H1 (cell line): ENCODE measurements around the gene PUSL1. TPM values are rescaled to one million over a fixed set of nuclear protein-coding genes. Genes with fewer than 3 reads are reported as not detected.

ENCODE experiments used
- CTCF ChIA-PET: fragments of 300-600 bp; sonication (Branson Sonifier 250); formaldehyde crosslinking; loops from one replicate; lab custom pipeline; 2021; ENCODE audit not compliant: partially characterized antibody; lab: Charles Lee
- POLR2A ChIA-PET: fragments of 300-600 bp; sonication (Branson Sonifier 250); formaldehyde crosslinking; loops from one replicate; lab custom pipeline; 2021; ENCODE audit warnings: inconsistent platforms; ENCODE audit not compliant: partially characterized antibody; lab: Charles Lee
- DNase-seq, 2 experiments: peaks; one replicate each; pipeline versions ENCODE4 v3.0.0 to v3.0.0-alpha.2; 2010 to 2022; ENCODE audit warnings: low spot score in 2 of 2, low read depth in 1 of 2, mixed read lengths in 1 of 2
- FAIRE-seq: peaks from 2 replicates; lab custom pipeline; 2011; peaks lifted over from hg19 to GRCh38; lab: Jason Lieb, UNC
- H2AFZ ChIP-seq: 2 replicates; pipeline ENCODE4 v1.8.1; 2012; ENCODE audit warnings: low read length, inconsistent platforms
- H2AK5ac ChIP-seq: 2 replicates; pipeline ENCODE4 v1.6.1; 2013; ENCODE audit warnings: low read depth, low read length
- H2BK120ac ChIP-seq: replicated peaks from 2 replicates; pipeline ENCODE3; 2013; ENCODE audit warnings: low read depth, low read length, inconsistent platforms
- H2BK12ac ChIP-seq: 2 replicates; pipeline ENCODE4 v1.6.1; 2013; ENCODE audit warnings: low read depth, low read length
- H2BK15ac ChIP-seq: 2 replicates; pipeline ENCODE4 v1.6.1; 2013; ENCODE audit warnings: low read length
- H2BK20ac ChIP-seq: 2 replicates; pipeline ENCODE4 v1.6.1; 2013; ENCODE audit warnings: low read length
- H2BK5ac ChIP-seq: 2 replicates; pipeline ENCODE4 v1.6.1; 2013; ENCODE audit warnings: low read depth, low read length
- H3K14ac ChIP-seq: 2 replicates; pipeline ENCODE4 v1.6.1; 2013; ENCODE audit warnings: inconsistent platforms; ENCODE audit not compliant: insufficient read length
- H3K18ac ChIP-seq: 2 replicates; pipeline ENCODE4 v1.6.1; 2013; ENCODE audit warnings: low read length; ENCODE audit errors: extremely low read depth
- H3K23ac ChIP-seq: 2 replicates; pipeline ENCODE4 v1.6.1; 2013; ENCODE audit warnings: inconsistent platforms; ENCODE audit not compliant: insufficient read length
- H3K23me2 ChIP-seq: 2 replicates; pipeline ENCODE4 v1.6.1; 2013; ENCODE audit warnings: low read depth, low read length
- H3K27ac ChIP-seq: 2 replicates; pipeline ENCODE4 v1.6.1; 2011; ENCODE audit warnings: low read depth, low read length, inconsistent platforms
- H3K27me3 ChIP-seq, 4 experiments: replicated peaks in 1 of 4; 1 replicate in 1 of 4; 2 replicates in 3 of 4; pipeline versions ENCODE4 v1.6.1 to v1.8.1; 2011 to 2013; ENCODE audit warnings: low read length in 3 of 4, mild to moderate bottlenecking in 3 of 4, inconsistent platforms in 2 of 4, mixed read lengths in 2 of 4, moderate library complexity in 1 of 4; ENCODE audit not compliant: control insufficient read depth in 3 of 4, insufficient read depth in 3 of 4; ENCODE audit errors: extremely low read depth in 1 of 4
- H3K36me3 ChIP-seq, 4 experiments: 2 replicates each; pipeline versions ENCODE4 v1.6.1 to v1.8.1; 2011 to 2013; ENCODE audit warnings: mild to moderate bottlenecking in 4 of 4, low read length in 3 of 4, moderate library complexity in 2 of 4, control low read depth in 1 of 4, inconsistent platforms in 1 of 4; ENCODE audit not compliant: insufficient read depth in 4 of 4, control insufficient read depth in 2 of 4
- H3K4ac ChIP-seq: replicated peaks from 2 replicates; pipeline ENCODE3; 2013; ENCODE audit warnings: low read length, low read depth, mixed read lengths, inconsistent platforms; ENCODE audit not compliant: insufficient read length
- H3K4me1 ChIP-seq, 4 experiments: replicated peaks in 1 of 4; 1 replicate in 1 of 4; 2 replicates in 3 of 4; pipeline versions ENCODE4 v1.6.1 to v1.8.1; 2011 to 2013; ENCODE audit warnings: low read length in 3 of 4, inconsistent platforms in 2 of 4, mixed read lengths in 1 of 4; ENCODE audit not compliant: insufficient read depth in 4 of 4, control insufficient read depth in 3 of 4
- H3K4me2 ChIP-seq, 2 experiments: 2 replicates each; pipeline versions ENCODE4 v1.6.1 to v1.8.1; 2011 to 2013; ENCODE audit warnings: low read depth in 2 of 2, low read length in 2 of 2, control low read depth in 1 of 2, inconsistent platforms in 1 of 2, mild to moderate bottlenecking in 1 of 2; ENCODE audit not compliant: insufficient read depth in 1 of 2
- H3K4me3 ChIP-seq, 4 experiments: fragments of 200-600, 300-600 bp in 1 of 4; sonication (generic), shearing (Covaris generic), sonication (Bioruptor Twin) in 1 of 4; 2 replicates each; pipeline versions ENCODE4 v1.5.1 to v1.8.1; 2011 to 2016; ENCODE audit warnings: low read length in 4 of 4, low read depth in 3 of 4, control low read depth in 2 of 4, inconsistent platforms in 2 of 4, mild to moderate bottlenecking in 2 of 4, mixed read lengths in 1 of 4, moderate library complexity in 1 of 4; ENCODE audit not compliant: insufficient read depth in 2 of 4; ENCODE audit errors: extremely low read depth in 1 of 4
- H3K56ac ChIP-seq: replicated peaks from 2 replicates; pipeline ENCODE3; 2013; ENCODE audit warnings: low read depth, mild to moderate bottlenecking, mixed read lengths, low read length, inconsistent platforms; ENCODE audit not compliant: insufficient read length
- H3K79me1 ChIP-seq: 2 replicates; pipeline ENCODE4 v1.6.1; 2013; ENCODE audit warnings: low read depth, low read length, control low read depth
- H3K79me2 ChIP-seq, 2 experiments: 2 replicates each; pipeline versions ENCODE4 v1.6.1 to v1.8.1; 2012 to 2013; ENCODE audit warnings: low read length in 2 of 2, mild to moderate bottlenecking in 2 of 2, inconsistent platforms in 1 of 2; ENCODE audit not compliant: insufficient read depth in 2 of 2, control insufficient read depth in 1 of 2
- H3K9ac ChIP-seq, 4 experiments: replicated peaks in 1 of 4; 1 replicate in 1 of 4; 2 replicates in 3 of 4; pipeline versions ENCODE4 v1.6.1 to v1.8.1; 2011 to 2013; ENCODE audit warnings: low read depth in 3 of 4, low read length in 3 of 4, control low read depth in 2 of 4, mild to moderate bottlenecking in 2 of 4, moderate library complexity in 2 of 4, inconsistent platforms in 1 of 4; ENCODE audit errors: extremely low read depth in 1 of 4
- H3K9me3 ChIP-seq, 2 experiments: 2 replicates each; pipeline versions ENCODE4 v1.6.1 to v1.8.1; 2012 to 2013; ENCODE audit warnings: mild to moderate bottlenecking in 2 of 2, moderate library complexity in 2 of 2, control low read depth in 1 of 2, inconsistent platforms in 1 of 2, low read depth in 1 of 2, low read length in 1 of 2, mixed read lengths in 1 of 2; ENCODE audit not compliant: insufficient read depth in 2 of 2
- H4K20me1 ChIP-seq, 2 experiments: replicated peaks in 1 of 2; 2 replicates each; pipeline versions ENCODE3 to v1.8.1; 2011 to 2013; ENCODE audit warnings: inconsistent platforms in 2 of 2, low read length in 2 of 2, mild to moderate bottlenecking in 1 of 2; ENCODE audit not compliant: insufficient read depth in 2 of 2, control insufficient read depth in 1 of 2
- H4K5ac ChIP-seq: 2 replicates; pipeline ENCODE4 v1.6.1; 2013; ENCODE audit warnings: low read length, low read depth, mixed read lengths, inconsistent platforms; ENCODE audit not compliant: insufficient read length
- H4K8ac ChIP-seq: 2 replicates; pipeline ENCODE4 v1.8.0; 2013; ENCODE audit warnings: mild to moderate bottlenecking, moderate library complexity, low read length, inconsistent platforms; ENCODE audit not compliant: insufficient read depth; ENCODE audit errors: extremely low read depth
- H4K91ac ChIP-seq: replicated peaks from 2 replicates; pipeline ENCODE3; 2013; ENCODE audit warnings: low read length, mixed read lengths, inconsistent platforms; ENCODE audit not compliant: insufficient read length
- ASH2L ChIP-seq: fragments of 200-600, 300-600 bp; sonication (generic); IDR thresholded peaks from one replicate; pipeline ENCODE4 v1.7.1; 2017; ENCODE audit warnings: low read length
- ATF2 ChIP-seq: IDR thresholded peaks from 2 replicates; pipeline ENCODE4 v1.6.1; 2012; ENCODE audit warnings: low read length, inconsistent platforms
- CTCF ChIP-seq, 3 experiments: IDR thresholded peaks; 1 replicate in 2 of 3; 2 replicates in 1 of 3; pipeline versions ENCODE4 v1.5.1 to v1.6.1; 2011; ENCODE audit warnings: low read length in 3 of 3, mild to moderate bottlenecking in 3 of 3, inconsistent platforms in 2 of 3, low read depth in 1 of 3, moderate library complexity in 1 of 3; ENCODE audit not compliant: insufficient read depth in 1 of 3; ENCODE audit errors: control extremely low read depth in 1 of 3
- EGR1 ChIP-seq: IDR thresholded peaks from 2 replicates; pipeline ENCODE4 v1.6.1; 2011; ENCODE audit warnings: low read depth, low read length, borderline replicate concordance
- NANOG ChIP-seq: IDR thresholded peaks from 2 replicates; pipeline ENCODE4 v1.6.1; 2011; ENCODE audit warnings: low read length, low read depth, mild to moderate bottlenecking, inconsistent platforms; ENCODE audit not compliant: insufficient read depth, poor library complexity, severe bottlenecking
- POLR2AphosphoS5 ChIP-seq: IDR thresholded peaks from 2 replicates; pipeline ENCODE4 v1.6.1; 2011; ENCODE audit warnings: low read depth, low read length
- SIX5 ChIP-seq: IDR thresholded peaks from 2 replicates; pipeline ENCODE4 v1.6.1; 2011; ENCODE audit warnings: mild to moderate bottlenecking, low read depth, low read length
- SP2 ChIP-seq: IDR thresholded peaks from 2 replicates; pipeline ENCODE4 v1.6.1; 2012; ENCODE audit warnings: mild to moderate bottlenecking, low read length, inconsistent platforms
- TAF1 ChIP-seq: IDR thresholded peaks from 2 replicates; pipeline ENCODE4 v1.6.1; 2011; ENCODE audit warnings: mild to moderate bottlenecking, low read depth, low read length
- ZNF274 ChIP-seq: IDR thresholded peaks from 2 replicates; pipeline ENCODE4 v1.7.0; 2012; ENCODE audit warnings: low read length, borderline replicate concordance; ENCODE audit errors: extremely low read depth
- WGBS, 2 experiments: shearing (Covaris generic) in 1 of 2; methylation state at CpG; one replicate each; pipeline versions ENCODE4 v1.1.6 to v1.1.7; 2013 to 2015; ENCODE audit warnings: low lambda C conversion rate in 2 of 2, mixed read lengths in 2 of 2, inconsistent platforms in 1 of 2, low coverage in 1 of 2, missing lambda C conversion rate in 1 of 2; ENCODE audit not compliant: insufficient replicate concordance in 2 of 2, insufficient coverage in 1 of 2, insufficient read length in 1 of 2; ENCODE audit errors: extremely low coverage in 1 of 2, missing lambda C conversion rate in 1 of 2; 5-methylcytosine and 5-hydroxymethylcytosine counted together
- polyA plus RNA-seq, 7 experiments: library from polyadenylated mRNA; depleted of rRNA in 3 of 7; stranded (reverse) in 5 of 7; unstranded in 2 of 7; fragments of >200 nt in 5 of 7; fragments of 200-250 nt in 2 of 7; gene quantifications; 1 replicate in 5 of 7; 2 replicates in 1 of 7; 4 replicates in 1 of 7; pipeline versions ENCODE4 v1.2.1 to v1.2.3, GENCODE V29; 2011 to 2013; ENCODE audit warnings: missing spikeins in 2 of 7, mixed read lengths in 2 of 7
- total RNA-seq: library from RNA; stranded (reverse); fragmentation: NEBNext Ultra II Directional; extraction: Animal tissue kit (Norgen Biotek cat#: 25700); gene quantifications from 2 replicates; pipeline ENCODE4 v1.2.1, GENCODE V29; 2021

Gene PUSL1
- total and polyA plus RNA-seq, 2 of the 8 experiments (the other 6 are each of a cell fraction or from before 2014, with no cell fraction given) = 38.8 to 87.4 TPM

- H3K4me2 ChIP-seq = no peak overlapping the region
- no peak overlapping the region for H2BK20ac ChIP-seq
- peaks cover 3 to 20% (median 9%) of the 10 kb centered on the region in 4 experiments; a peak in 6 of 8 replicates for H3K36me3 ChIP-seq
- H3K23me2 ChIP-seq = no peaks in the 10 kb centered on the region
- H4K20me1 ChIP-seq = peaks cover 25 to 40% of the 10 kb centered on the region in 2 experiments
- no peak overlapping the region for H3K27ac ChIP-seq
- H3K4me1 ChIP-seq = peaks cover 0 to 16% (median 4%) of the 10 kb centered on the region in 4 experiments; a peak in 6 of 7 replicates
- H3K27me3 ChIP-seq = no peaks in the 10 kb centered on the region
- no peak overlapping the region for H4K91ac ChIP-seq
- no peak overlapping the region; a peak in 1 of 7 replicates for H3K9ac ChIP-seq
- peaks cover 12 to 50% of the 10 kb centered on the region in 2 experiments; a peak in 3 of 4 replicates for H3K79me2 ChIP-seq
- no peak overlapping the region for H2BK12ac ChIP-seq
- no peak overlapping the region for H2BK5ac ChIP-seq
- no peak overlapping the region for H2AK5ac ChIP-seq
- no peak for FAIRE-seq
- H3K18ac ChIP-seq = no peak overlapping the region
- H3K4ac ChIP-seq = no peak overlapping the region
- POLR2A ChIA-PET = interaction anchor here (1.0 to 3.0 kb wide), 5 partner anchors 9 to 32 kb away, joined by 4 to 20 read pairs (median 6); no protein-coding TSS in a partner anchor
- DNase-seq = no peak
- no peak overlapping the region for H4K8ac ChIP-seq
- no peak overlapping the region for H2BK120ac ChIP-seq
- H3K9me3 ChIP-seq = no peaks in the 10 kb centered on the region
- H2BK15ac ChIP-seq = no peak overlapping the region
- no peak overlapping the region for H3K4me3 ChIP-seq
- no peak overlapping the region for H3K14ac ChIP-seq
- H2AFZ ChIP-seq = no peak overlapping the region
- no peak overlapping the region for H4K5ac ChIP-seq
- no peak overlapping the region for H3K56ac ChIP-seq
- CTCF ChIA-PET = interaction anchor here (1.7 kb wide), 1 partner anchor 20 kb away, joined by 6 read pairs; no protein-coding TSS in a partner anchor
- WGBS, 2 experiments = 90% methylated on average over 12 of the region's 13 CpGs; no CpG with 5 or more reads in 1 of the 2 experiments
- peaks cover 35% of the 10 kb centered on the region for H3K79me1 ChIP-seq
- H3K23ac ChIP-seq = no peak overlapping the region
- TF ChIP-seq ASH2L (no peak), POLR2AphosphoS5 (no peak), SP2 (no peak), ZNF274 (no peak), SIX5 (no peak), ATF2 (no peak), NANOG (no peak), CTCF (IDR thresholded peaks at IDR 0.05; ENCODE audit: control extremely low read depth in 1 of 3, insufficient read depth in 1 of 3, low read depth in 1 of 3, low read length in 3 of 3) (no peak), TAF1 (no peak), EGR1 (no peak)
Measured at GRCh38 chr1:1319646-1319941, 11.2 kb downstream of the PUSL1 start.
